Measurements from ENCODE around the gene CPLX3.

The CPLX3 gene

DNA sequence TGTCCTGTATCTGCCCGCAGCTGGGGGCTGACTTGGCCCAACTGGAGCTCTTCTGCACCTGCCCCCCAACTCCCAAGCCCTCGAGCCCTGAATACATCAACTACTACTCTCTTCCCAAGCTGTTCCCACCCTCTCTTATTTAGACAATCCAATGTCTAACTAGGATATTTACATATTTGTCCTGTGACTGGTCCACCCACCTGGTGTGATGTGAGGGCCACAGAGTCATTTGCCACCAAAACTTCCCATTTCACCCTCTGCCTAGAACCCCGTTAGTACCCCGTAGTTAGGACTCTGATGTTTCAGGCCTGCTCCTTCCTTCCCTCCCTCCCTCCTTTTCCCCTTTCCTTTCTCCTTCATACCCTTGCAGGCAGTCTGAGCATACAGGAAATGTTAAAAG lies 6.4 kb downstream of the CPLX3 start:
- TF ChIP-seq, protein P1, sequence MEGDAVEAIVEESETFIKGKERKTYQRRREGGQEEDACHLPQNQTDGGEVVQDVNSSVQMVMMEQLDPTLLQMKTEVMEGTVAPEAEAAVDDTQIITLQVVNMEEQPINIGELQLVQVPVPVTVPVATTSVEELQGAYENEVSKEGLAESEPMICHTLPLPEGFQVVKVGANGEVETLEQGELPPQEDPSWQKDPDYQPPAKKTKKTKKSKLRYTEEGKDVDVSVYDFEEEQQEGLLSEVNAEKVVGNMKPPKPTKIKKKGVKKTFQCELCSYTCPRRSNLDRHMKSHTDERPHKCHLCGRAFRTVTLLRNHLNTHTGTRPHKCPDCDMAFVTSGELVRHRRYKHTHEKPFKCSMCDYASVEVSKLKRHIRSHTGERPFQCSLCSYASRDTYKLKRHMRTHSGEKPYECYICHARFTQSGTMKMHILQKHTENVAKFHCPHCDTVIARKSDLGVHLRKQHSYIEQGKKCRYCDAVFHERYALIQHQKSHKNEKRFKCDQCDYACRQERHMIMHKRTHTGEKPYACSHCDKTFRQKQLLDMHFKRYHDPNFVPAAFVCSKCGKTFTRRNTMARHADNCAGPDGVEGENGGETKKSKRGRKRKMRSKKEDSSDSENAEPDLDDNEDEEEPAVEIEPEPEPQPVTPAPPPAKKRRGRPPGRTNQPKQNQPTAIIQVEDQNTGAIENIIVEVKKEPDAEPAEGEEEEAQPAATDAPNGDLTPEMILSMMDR (IDR thresholded peaks at IDR 0.05; ENCODE audit: low read depth, low read length): no peak
- no peak for DNase-seq (ENCODE audit: extremely low read depth, low read depth)

DNA sequence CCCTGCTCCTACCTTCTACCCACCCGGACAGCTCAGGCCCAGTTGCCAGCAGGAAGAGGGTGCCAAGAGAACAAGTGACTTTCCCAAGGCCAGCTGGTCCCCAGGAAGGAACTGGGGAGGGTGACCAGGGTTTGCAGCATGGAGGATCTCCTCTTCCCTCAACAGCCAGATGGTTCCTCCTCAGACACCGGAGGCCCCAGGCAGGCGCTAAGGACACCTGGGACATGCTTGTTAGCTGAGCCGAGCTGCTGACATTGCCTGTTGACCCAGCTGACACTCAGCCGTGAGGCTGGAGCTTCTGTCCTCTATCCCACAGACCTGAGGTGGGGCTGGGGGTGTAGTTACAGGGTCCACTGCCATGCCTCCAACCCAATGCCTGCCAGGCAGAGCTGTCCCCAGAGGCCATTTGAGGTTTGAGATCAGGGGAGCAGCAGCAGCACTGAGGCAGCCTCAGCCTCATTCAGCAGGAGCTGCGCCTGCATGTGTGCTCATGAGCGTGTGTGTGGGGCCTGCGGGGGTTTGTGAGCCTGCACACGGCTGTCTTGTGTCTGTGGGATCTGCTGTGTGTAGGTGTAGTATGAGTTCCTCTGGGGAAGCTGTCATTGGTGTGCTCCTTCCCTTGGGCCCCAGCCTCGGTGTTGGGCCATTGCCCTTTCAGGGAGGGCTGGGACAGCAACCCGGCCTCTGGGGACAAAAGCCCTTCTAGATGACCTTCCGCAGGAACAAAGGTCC lies 7.1 kb downstream of the CPLX3 start:
- DNase-seq (ENCODE audit: extremely low read depth, low read depth): no peak

DNA sequence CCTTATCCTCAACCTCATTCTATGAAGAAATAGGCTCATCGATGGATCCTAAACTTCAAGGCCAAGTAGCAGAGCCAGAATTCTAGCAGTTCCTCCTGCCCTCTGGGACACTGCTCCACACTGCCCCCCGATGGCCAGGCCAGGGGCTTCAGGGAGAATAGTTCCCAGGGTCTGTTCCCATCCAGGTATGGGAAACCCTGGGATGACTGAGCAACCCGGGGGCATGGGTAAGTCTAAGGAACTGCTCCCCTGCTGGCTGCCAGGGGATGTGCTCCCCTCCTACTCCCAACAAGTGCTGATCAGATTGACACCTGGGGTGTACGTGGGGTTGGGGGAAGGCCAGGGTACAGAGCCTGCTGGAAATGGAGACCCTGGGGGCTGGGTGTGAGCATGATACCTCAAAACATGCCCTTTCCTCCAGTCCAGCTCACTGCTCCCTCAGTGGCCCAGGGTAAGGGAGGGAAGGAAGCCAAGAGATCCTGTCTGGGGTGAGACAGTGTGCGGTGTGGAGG lies 8.9 kb downstream of the CPLX3 start:
- DNase-seq (ENCODE audit: extremely low read depth, low read depth): no peak
- TF ChIP-seq, protein P1 (IDR thresholded peaks at IDR 0.05; ENCODE audit: low read depth, low read length): peak; percentile 71

More for the DNA sequence above, 7.1 kb downstream of the CPLX3 start:
- TF ChIP-seq, protein P1 (IDR thresholded peaks at IDR 0.05; ENCODE audit: low read depth, low read length): no peak

DNA sequence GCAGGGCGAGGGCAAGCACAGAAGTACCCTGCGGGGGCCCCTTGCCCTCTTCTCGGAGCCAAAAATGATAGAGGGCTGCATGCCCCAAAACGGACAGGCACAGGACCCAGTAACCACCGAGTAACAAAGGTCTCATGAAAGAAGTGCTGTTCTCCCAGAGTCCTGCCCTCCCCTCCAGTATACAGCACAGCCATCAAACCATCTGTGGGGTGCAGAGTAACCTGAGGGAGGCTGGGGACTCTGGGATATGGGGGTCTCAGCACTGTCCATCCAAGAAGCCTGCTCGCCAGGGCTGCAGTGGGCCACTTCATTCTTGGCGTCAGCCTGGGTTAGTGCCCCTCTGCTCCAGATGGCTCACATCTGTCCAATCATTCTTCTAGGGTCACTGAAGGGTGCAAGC lies 10.4 kb downstream of the CPLX3 start:
- TF ChIP-seq, protein P1 (IDR thresholded peaks at IDR 0.05; ENCODE audit: low read depth, low read length): no peak
- DNase-seq (ENCODE audit: extremely low read depth, low read depth): no peak

DNA sequence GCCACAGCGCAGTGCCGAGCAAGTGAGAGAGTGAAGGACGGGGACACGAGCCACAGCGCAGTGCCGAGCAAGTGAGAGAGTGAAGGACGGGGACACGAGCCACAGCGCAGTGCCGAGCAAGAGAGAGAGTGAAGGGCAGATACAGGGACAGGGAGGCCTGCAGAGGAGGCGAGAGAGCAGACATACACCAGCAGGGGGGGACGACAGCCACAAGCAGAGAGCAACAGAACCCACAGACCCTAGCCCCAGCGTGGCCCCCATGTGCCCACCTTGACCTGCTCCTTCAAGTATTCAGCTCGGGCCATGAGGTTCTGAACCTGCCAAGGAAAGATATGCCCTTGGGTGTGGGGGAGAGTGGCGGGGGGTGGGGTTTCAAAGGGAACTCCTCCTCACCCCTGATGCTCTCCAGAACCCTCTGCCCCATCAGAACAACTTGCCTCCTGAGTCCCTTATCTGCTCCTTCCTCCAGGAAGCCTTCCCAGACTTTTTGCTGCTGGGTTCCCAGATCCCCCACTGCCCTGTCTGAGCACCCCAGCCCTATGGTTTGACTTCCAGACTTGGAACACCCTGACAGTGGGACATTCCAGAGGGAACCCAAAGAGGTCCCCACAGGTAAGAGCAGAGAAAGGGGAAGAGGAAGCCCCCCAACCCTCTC lies 11.2 kb downstream of the CPLX3 start:
- TF ChIP-seq, protein P1 (IDR thresholded peaks at IDR 0.05; ENCODE audit: low read depth, low read length): no peak
- DNase-seq (ENCODE audit: extremely low read depth, low read depth): no peak

DNA sequence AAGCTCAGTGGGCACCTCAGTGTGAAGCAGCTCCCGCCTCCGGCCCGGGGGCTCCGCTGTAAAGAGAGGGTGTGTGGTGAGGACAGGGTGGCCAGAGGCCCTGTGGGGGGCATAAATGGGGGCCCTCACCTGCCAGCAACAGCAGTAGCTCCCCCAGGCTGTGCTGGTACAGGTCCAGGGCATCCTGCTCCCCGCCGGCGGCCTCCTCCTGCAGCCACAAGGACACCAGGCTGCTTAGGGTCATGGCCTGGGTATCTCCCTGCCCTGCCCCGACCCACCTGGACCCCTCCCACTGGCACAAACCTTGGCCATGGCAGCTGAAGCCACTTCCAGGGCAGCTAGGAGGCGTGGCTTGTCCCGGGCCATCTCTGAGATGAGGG lies 11.7 kb downstream of the CPLX3 start:
- DNase-seq (ENCODE audit: extremely low read depth, low read depth): no peak
- TF ChIP-seq, protein P1 (IDR thresholded peaks at IDR 0.05; ENCODE audit: low read depth, low read length): no peak
